IMR-90 (cell line): ENCODE data around the gene HOXA3. TPM values are rescaled to one million over a fixed set of nuclear protein-coding genes. Genes with fewer than 3 reads are reported as not detected.

Experiments used
- ATAC-seq: fragments of 200-7000 bp; cut with Tn5 transposase; 2 replicates; pipeline ENCODE4 v1.9.1; 2020; ENCODE audit warnings: low read depth, mild to moderate bottlenecking, moderate library complexity
- BruUV-seq: library from RNA; stranded (reverse); fragments of 400-500 nt; replicated peaks from 2 replicates; lab custom pipeline; 2021; lab: Mats Ljungman, UMichigan
- CTCF ChIA-PET: fragments of 300-600 bp; formaldehyde crosslinking; extraction: SDS; loops from one replicate; lab custom pipeline; 2021; ENCODE audit warnings: antibody characterized with exemption; lab: Yijun Ruan, JAX
- POLR2A ChIA-PET: fragments of 300-600 bp; sonication (Branson Sonifier 250); formaldehyde crosslinking; loops from one replicate; lab custom pipeline; 2022; ENCODE audit warnings: antibody characterized with exemption; ENCODE audit not compliant: unreplicated experiment; lab: Charles Lee
- DNase-seq: peaks from one replicate; pipeline ENCODE4 v3.0.0; 2013
- H2AFZ ChIP-seq: replicated peaks from 2 replicates; pipeline ENCODE3; 2013; ENCODE audit warnings: low read length, mild to moderate bottlenecking; ENCODE audit not compliant: poor library complexity
- H2AK5ac ChIP-seq: 2 replicates; pipeline ENCODE4 v1.6.1; 2013; ENCODE audit warnings: low read depth, low read length, inconsistent platforms
- H2AK9ac ChIP-seq: replicated peaks from 2 replicates; pipeline ENCODE3; 2013; ENCODE audit warnings: mild to moderate bottlenecking, low read depth, low read length, moderate library complexity; ENCODE audit not compliant: poor library complexity
- H2BK120ac ChIP-seq: 2 replicates; pipeline ENCODE4 v1.6.1; 2013; ENCODE audit warnings: low read depth, low read length, inconsistent platforms
- H2BK15ac ChIP-seq: 3 replicates; pipeline ENCODE4 v1.6.1; 2013; ENCODE audit warnings: low read depth, low read length, inconsistent platforms
- H2BK20ac ChIP-seq: 2 replicates; pipeline ENCODE4 v1.6.1; 2013; ENCODE audit warnings: low read depth, mild to moderate bottlenecking, inconsistent platforms, low read length, moderate library complexity
- H2BK5ac ChIP-seq: 2 replicates; pipeline ENCODE4 v1.6.1; 2013; ENCODE audit warnings: mild to moderate bottlenecking, low read depth, low read length, inconsistent platforms; ENCODE audit not compliant: poor library complexity, severe bottlenecking
- H3K14ac ChIP-seq: replicated peaks from 2 replicates; pipeline ENCODE4 v1.6.1; 2013; ENCODE audit warnings: low read depth, low read length, inconsistent platforms
- H3K18ac ChIP-seq: 2 replicates; pipeline ENCODE4 v1.6.1; 2013; ENCODE audit warnings: low read depth, low read length, control low read depth
- H3K23ac ChIP-seq: 2 replicates; pipeline ENCODE4 v1.6.1; 2013; ENCODE audit warnings: low read depth, low read length, inconsistent platforms
- H3K27ac ChIP-seq: 2 replicates; pipeline ENCODE4 v1.5.1; 2013; ENCODE audit warnings: mild to moderate bottlenecking, control low read depth, low read length; ENCODE audit not compliant: insufficient read depth
- H3K27me3 ChIP-seq: 2 replicates; pipeline ENCODE4 v1.6.1; 2013; ENCODE audit warnings: low read length; ENCODE audit not compliant: control insufficient read depth, insufficient read depth
- H3K36me3 ChIP-seq: 2 replicates; pipeline ENCODE4 v1.6.1; 2013; ENCODE audit warnings: low read length, mixed read lengths; ENCODE audit not compliant: control insufficient read depth, insufficient read depth
- H3K4ac ChIP-seq: 2 replicates; pipeline ENCODE4 v1.6.1; 2013; ENCODE audit warnings: low read depth, low read length, inconsistent platforms
- H3K4me1 ChIP-seq: 2 replicates; pipeline ENCODE4 v1.6.1; 2013; ENCODE audit warnings: low read length, mixed read lengths; ENCODE audit not compliant: control insufficient read depth, insufficient read depth
- H3K4me2 ChIP-seq: 2 replicates; pipeline ENCODE4 v1.6.1; 2013; ENCODE audit warnings: low read depth, mild to moderate bottlenecking, control low read depth, low read length, moderate library complexity
- H3K4me3 ChIP-seq: 2 replicates; pipeline ENCODE4 v1.5.1; 2013; ENCODE audit warnings: low read depth, mild to moderate bottlenecking, control low read depth, low read length, moderate library complexity; ENCODE audit not compliant: insufficient read depth
- H3K56ac ChIP-seq: 2 replicates; pipeline ENCODE4 v1.6.1; 2013; ENCODE audit warnings: low read length, inconsistent platforms; ENCODE audit not compliant: insufficient read depth; ENCODE audit errors: extremely low read depth
- H3K79me1 ChIP-seq, 2 experiments: 2 replicates each; pipeline ENCODE4 v1.6.1; 2013; ENCODE audit warnings: low read length in 2 of 2, inconsistent platforms in 1 of 2, low read depth in 1 of 2
- H3K9ac ChIP-seq: 2 replicates; pipeline ENCODE4 v1.6.1; 2013; ENCODE audit warnings: low read depth, low read length, control low read depth
- H3K9me1 ChIP-seq: 2 replicates; pipeline ENCODE4 v1.6.1; 2013; ENCODE audit warnings: low read length, inconsistent platforms; ENCODE audit not compliant: insufficient read depth
- H3K9me3 ChIP-seq: 2 replicates; pipeline ENCODE4 v1.6.1; 2013; ENCODE audit warnings: low read length; ENCODE audit not compliant: control insufficient read depth, insufficient read depth
- H4K20me1 ChIP-seq: 2 replicates; pipeline ENCODE4 v1.6.1; 2013; ENCODE audit warnings: low read length, inconsistent platforms; ENCODE audit not compliant: insufficient read depth
- H4K5ac ChIP-seq: 2 replicates; pipeline ENCODE4 v1.6.1; 2013; ENCODE audit warnings: mild to moderate bottlenecking, low read depth, low read length, control low read depth
- H4K8ac ChIP-seq, 2 experiments: 2 replicates each; pipeline ENCODE4 v1.6.1; 2013; ENCODE audit warnings: low read depth in 2 of 2, low read length in 2 of 2, control low read depth in 1 of 2, inconsistent platforms in 1 of 2
- H4K91ac ChIP-seq: 2 replicates; pipeline ENCODE4 v1.6.1; 2013; ENCODE audit warnings: low read depth, low read length, inconsistent platforms; ENCODE audit not compliant: insufficient read depth
- BHLHE40 ChIP-seq: fragments of 150-350 bp; IDR thresholded peaks from 2 replicates; pipeline ENCODE4 v1.6.1; 2016; ENCODE audit warnings: mild to moderate bottlenecking, low read depth, low read length
- CEBPB ChIP-seq: IDR thresholded peaks from 2 replicates; pipeline ENCODE4 v1.6.1; 2012; ENCODE audit warnings: low read depth, low read length, improper control_type of control experiment
- CHD1 ChIP-seq: IDR thresholded peaks from 2 replicates; pipeline ENCODE4 v1.6.1; 2012; ENCODE audit warnings: low read depth, low read length, improper control_type of control experiment
- FOS ChIP-seq: fragments of 150-350 bp; IDR thresholded peaks from 2 replicates; pipeline ENCODE4 v1.6.1; 2016; ENCODE audit warnings: low read depth, low read length
- MAFK ChIP-seq: IDR thresholded peaks from 2 replicates; pipeline ENCODE4 v1.6.1; 2012; ENCODE audit warnings: low read depth, low read length, improper control_type of control experiment
- MAZ ChIP-seq: IDR thresholded peaks from 2 replicates; pipeline ENCODE4 v1.6.1; 2012; ENCODE audit warnings: low read depth, mild to moderate bottlenecking, low read length, improper control_type of control experiment, moderate library complexity, borderline replicate concordance
- MXI1 ChIP-seq: IDR thresholded peaks from 2 replicates; pipeline ENCODE4 v1.6.1; 2012; ENCODE audit warnings: low read depth, mild to moderate bottlenecking, low read length, moderate library complexity, borderline replicate concordance
- NFE2L2 ChIP-seq: fragments of 150-350 bp; IDR thresholded peaks from 2 replicates; pipeline ENCODE4 v1.6.1; 2016; ENCODE audit warnings: low read depth, mild to moderate bottlenecking, low read length
- POLR2A ChIP-seq: IDR thresholded peaks from 2 replicates; pipeline ENCODE4 v1.6.1; 2012; ENCODE audit warnings: mild to moderate bottlenecking, low read depth, low read length
- RAD21 ChIP-seq: IDR thresholded peaks from 2 replicates; pipeline ENCODE4 v1.6.1; 2012; ENCODE audit warnings: low read length, improper control_type of control experiment
- RCOR1 ChIP-seq: IDR thresholded peaks from 2 replicates; pipeline ENCODE4 v1.6.1; 2012; ENCODE audit warnings: mild to moderate bottlenecking, low read length, improper control_type of control experiment; ENCODE audit not compliant: insufficient replicate concordance
- RFX5 ChIP-seq: IDR thresholded peaks from 2 replicates; pipeline ENCODE4 v1.8.0; 2012; ENCODE audit warnings: low read depth, mild to moderate bottlenecking, low read length, moderate library complexity
- SMC3 ChIP-seq: fragments of 150-350 bp; IDR thresholded peaks from 2 replicates; pipeline ENCODE4 v1.6.1; 2016; ENCODE audit warnings: low read depth, mild to moderate bottlenecking, antibody characterized with exemption, low read length, moderate library complexity
- WGBS, 2 experiments: methylation state at CpG; one replicate each; pipeline versions ENCODE4 v1.1.5 to v1.1.7; 2013; ENCODE audit warnings: missing lambda C conversion rate in 2 of 2; ENCODE audit not compliant: insufficient read length in 1 of 2; ENCODE audit errors: extremely low coverage in 2 of 2; 5-methylcytosine and 5-hydroxymethylcytosine counted together
- dilution Hi-C: fragments of 300-500 bp; cut with HindIII; formaldehyde crosslinking; loops from one replicate; pipeline ENCODE4 v1.14.3; 2018; ENCODE audit warnings: low sequenced_read_pairs; ENCODE audit not compliant: unreplicated experiment
- in situ Hi-C: fragments of 300-500 bp; cut with MboI; formaldehyde crosslinking; loops from 3 replicates; pipeline ENCODE4 v1.14.3; 2019; ENCODE audit warnings: low sequenced_read_pairs, inconsistent platforms, mixed read lengths
- intact Hi-C: fragments of 100-400 bp; cut with micrococcal nuclease; formaldehyde crosslinking; loops from 2 replicates; pipeline ENCODE4 v1.10.0; 2022
- polyA plus RNA-seq, 3 experiments: library from polyadenylated mRNA; depleted of rRNA; stranded (reverse); fragments of >200 nt; gene quantifications; 2 replicates each; pipeline ENCODE4 v1.2.3, GENCODE V29; 2012; ENCODE audit warnings: low replicate concordance in 1 of 3
- total RNA-seq: library from RNA; depleted of rRNA; stranded (reverse); fragments of >200 nt; gene quantifications from 2 replicates; pipeline ENCODE4 v1.2.3, GENCODE V29; 2012
- TF ChIP-seq, protein P1 (sequence below): fragments of 150-350 bp; IDR thresholded peaks from 2 replicates; pipeline ENCODE4 v1.6.1; 2016; ENCODE audit warnings: low read depth, mild to moderate bottlenecking, low read length, moderate library complexity, borderline replicate concordance
- TF ChIP-seq, protein P2 (sequence below): conservative IDR thresholded peaks from 2 replicates; pipeline ENCODE4 v1.5.1; 2012; ENCODE audit warnings: mild to moderate bottlenecking, low read depth, low read length, improper control_type of control experiment
- TF ChIP-seq, protein P3 (sequence below): fragments of 150-350 bp; IDR thresholded peaks from 2 replicates; pipeline ENCODE4 v1.6.1; 2017; ENCODE audit warnings: mild to moderate bottlenecking, antibody characterized with exemption, low read length, low read depth

Gene HOXA3
- total and polyA plus RNA-seq, 2 of the 4 experiments (the other 2 are of a cell fraction) = 0.90 to 5.4 TPM

- no peaks in the 10 kb centered on the region for H3K9me3 ChIP-seq
- DNase-seq = peak; percentile 78
- in situ Hi-C loops = no loop called here
Measured at GRCh38 chr7:27128034-27128433, 24.3 kb downstream of the HOXA3 start.

More at GRCh38 chr7:27128034-27128433, 24.3 kb downstream of the HOXA3 start:
- Histone ChIP-seq H3K9me1 (peaks cover 7% of the 10 kb centered on the region), H4K8ac (no peak overlapping the region), H3K36me3 (peaks cover 3% of the 10 kb centered on the region; the same call in 1 of the 2 replicates), H3K27ac (peak overlapping the region; percentile 33; the same call in 1 of the 2 replicates), H2BK120ac (0 out of 2 replicates have a peak overlapping the region, but pooled peaks have one; percentile 9), H2AK9ac (no peak overlapping the region), H3K56ac (no peak overlapping the region), H2AK5ac (peak overlapping the region; percentile 19), H3K18ac (no peak overlapping the region), H3K4me3 (no peak overlapping the region), H2BK15ac (no peak overlapping the region), H3K4me2 (peak overlapping the region; percentile 10; the same call in 1 of the 2 replicates), H3K4ac (peak overlapping the region; percentile 3; the same call in 1 of the 2 replicates), H3K27me3 (no peaks in the 10 kb centered on the region), H3K23ac (peak overlapping the region; percentile 51), H2BK20ac (no peak overlapping the region), H4K5ac (no peak overlapping the region), H3K4me1 (peaks cover 28% of the 10 kb centered on the region), H3K14ac (no peak overlapping the region; the same call in 1 of the 2 replicates), H4K20me1 (no peaks in the 10 kb centered on the region), H2BK5ac (no peak overlapping the region), H2AFZ (no peak overlapping the region), H4K91ac (no peak overlapping the region), H3K9ac (no peak overlapping the region; the same call in 1 of the 2 replicates), H3K79me1 (peaks cover 20 to 48% of the 10 kb centered on the region in 2 experiments)
- dilution Hi-C loops = no loop called here
- ChIA-PET POLR2A (no interaction called here), CTCF (interaction anchor here (1.0 kb wide), 1 partner anchor 17 kb away, joined by 4 read pairs; no protein-coding TSS in a partner anchor)
- WGBS, 2 experiments = 17% methylated on average over 1 of the region's 2 CpGs; no CpG with 5 or more reads in 1 of the 2 experiments
- intact Hi-C loops = loop anchor here (2.0 kb wide), 1 partner anchor 31 kb away; no protein-coding TSS in a partner anchor
- BruUV-seq = no TSS peak
- ATAC-seq = no peak
- no peak for TF ChIP-seq NFE2L2
- TF ChIP-seq FOS = no peak
- no peak for TF ChIP-seq RCOR1
- no peak for TF ChIP-seq CEBPB
- no peak for TF ChIP-seq MAZ
- TF ChIP-seq MAFK = no peak
- TF ChIP-seq, protein P1, sequence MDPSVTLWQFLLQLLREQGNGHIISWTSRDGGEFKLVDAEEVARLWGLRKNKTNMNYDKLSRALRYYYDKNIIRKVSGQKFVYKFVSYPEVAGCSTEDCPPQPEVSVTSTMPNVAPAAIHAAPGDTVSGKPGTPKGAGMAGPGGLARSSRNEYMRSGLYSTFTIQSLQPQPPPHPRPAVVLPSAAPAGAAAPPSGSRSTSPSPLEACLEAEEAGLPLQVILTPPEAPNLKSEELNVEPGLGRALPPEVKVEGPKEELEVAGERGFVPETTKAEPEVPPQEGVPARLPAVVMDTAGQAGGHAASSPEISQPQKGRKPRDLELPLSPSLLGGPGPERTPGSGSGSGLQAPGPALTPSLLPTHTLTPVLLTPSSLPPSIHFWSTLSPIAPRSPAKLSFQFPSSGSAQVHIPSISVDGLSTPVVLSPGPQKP = no peak
- TF ChIP-seq RAD21 = no peak
- TF ChIP-seq RFX5 = no peak
- TF ChIP-seq CHD1 = no peak
- TF ChIP-seq MXI1 = no peak
- no peak for TF ChIP-seq BHLHE40
- TF ChIP-seq SMC3 = no peak
- no peak for TF ChIP-seq POLR2A
- TF ChIP-seq, protein P2, sequence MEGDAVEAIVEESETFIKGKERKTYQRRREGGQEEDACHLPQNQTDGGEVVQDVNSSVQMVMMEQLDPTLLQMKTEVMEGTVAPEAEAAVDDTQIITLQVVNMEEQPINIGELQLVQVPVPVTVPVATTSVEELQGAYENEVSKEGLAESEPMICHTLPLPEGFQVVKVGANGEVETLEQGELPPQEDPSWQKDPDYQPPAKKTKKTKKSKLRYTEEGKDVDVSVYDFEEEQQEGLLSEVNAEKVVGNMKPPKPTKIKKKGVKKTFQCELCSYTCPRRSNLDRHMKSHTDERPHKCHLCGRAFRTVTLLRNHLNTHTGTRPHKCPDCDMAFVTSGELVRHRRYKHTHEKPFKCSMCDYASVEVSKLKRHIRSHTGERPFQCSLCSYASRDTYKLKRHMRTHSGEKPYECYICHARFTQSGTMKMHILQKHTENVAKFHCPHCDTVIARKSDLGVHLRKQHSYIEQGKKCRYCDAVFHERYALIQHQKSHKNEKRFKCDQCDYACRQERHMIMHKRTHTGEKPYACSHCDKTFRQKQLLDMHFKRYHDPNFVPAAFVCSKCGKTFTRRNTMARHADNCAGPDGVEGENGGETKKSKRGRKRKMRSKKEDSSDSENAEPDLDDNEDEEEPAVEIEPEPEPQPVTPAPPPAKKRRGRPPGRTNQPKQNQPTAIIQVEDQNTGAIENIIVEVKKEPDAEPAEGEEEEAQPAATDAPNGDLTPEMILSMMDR = no peak
- TF ChIP-seq, protein P3, sequence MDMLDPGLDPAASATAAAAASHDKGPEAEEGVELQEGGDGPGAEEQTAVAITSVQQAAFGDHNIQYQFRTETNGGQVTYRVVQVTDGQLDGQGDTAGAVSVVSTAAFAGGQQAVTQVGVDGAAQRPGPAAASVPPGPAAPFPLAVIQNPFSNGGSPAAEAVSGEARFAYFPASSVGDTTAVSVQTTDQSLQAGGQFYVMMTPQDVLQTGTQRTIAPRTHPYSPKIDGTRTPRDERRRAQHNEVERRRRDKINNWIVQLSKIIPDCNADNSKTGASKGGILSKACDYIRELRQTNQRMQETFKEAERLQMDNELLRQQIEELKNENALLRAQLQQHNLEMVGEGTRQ = no peak
